ENCODE results near the gene ZNF407.
A peak's percentile ranks its signal among the peaks of the same experiment; 100 is the strongest.

ZNF407 gene

DNA sequence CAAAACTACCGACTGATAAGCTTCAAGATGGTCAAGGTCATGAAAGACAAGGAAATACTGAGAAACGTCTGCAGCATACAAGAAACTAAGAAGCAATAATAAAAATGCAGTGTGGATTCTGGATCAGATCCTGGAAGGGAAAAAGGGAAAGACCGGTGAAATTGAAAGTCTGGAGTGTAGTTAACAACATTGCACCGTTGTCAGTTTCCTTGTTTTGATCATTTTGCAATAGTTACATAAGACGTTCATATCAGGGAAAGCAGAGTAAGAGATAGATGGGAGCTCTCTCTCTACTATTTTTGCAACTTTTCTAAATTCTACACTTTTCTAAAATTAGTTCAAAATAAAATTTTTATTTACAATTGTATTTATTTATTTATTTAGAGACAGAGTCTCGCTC is 15.0 kb upstream of the ZNF407 start:
- no peak for DNase-seq (ENCODE audit: low read depth)
- no peak overlapping the region for H3K4me3 ChIP-seq (ENCODE audit: low read depth, low read length)
- TF ChIP-seq, protein P1, sequence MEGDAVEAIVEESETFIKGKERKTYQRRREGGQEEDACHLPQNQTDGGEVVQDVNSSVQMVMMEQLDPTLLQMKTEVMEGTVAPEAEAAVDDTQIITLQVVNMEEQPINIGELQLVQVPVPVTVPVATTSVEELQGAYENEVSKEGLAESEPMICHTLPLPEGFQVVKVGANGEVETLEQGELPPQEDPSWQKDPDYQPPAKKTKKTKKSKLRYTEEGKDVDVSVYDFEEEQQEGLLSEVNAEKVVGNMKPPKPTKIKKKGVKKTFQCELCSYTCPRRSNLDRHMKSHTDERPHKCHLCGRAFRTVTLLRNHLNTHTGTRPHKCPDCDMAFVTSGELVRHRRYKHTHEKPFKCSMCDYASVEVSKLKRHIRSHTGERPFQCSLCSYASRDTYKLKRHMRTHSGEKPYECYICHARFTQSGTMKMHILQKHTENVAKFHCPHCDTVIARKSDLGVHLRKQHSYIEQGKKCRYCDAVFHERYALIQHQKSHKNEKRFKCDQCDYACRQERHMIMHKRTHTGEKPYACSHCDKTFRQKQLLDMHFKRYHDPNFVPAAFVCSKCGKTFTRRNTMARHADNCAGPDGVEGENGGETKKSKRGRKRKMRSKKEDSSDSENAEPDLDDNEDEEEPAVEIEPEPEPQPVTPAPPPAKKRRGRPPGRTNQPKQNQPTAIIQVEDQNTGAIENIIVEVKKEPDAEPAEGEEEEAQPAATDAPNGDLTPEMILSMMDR (IDR thresholded peaks at IDR 0.05; ENCODE audit: low read depth, low read length, missing control alignments) = no peak

DNA sequence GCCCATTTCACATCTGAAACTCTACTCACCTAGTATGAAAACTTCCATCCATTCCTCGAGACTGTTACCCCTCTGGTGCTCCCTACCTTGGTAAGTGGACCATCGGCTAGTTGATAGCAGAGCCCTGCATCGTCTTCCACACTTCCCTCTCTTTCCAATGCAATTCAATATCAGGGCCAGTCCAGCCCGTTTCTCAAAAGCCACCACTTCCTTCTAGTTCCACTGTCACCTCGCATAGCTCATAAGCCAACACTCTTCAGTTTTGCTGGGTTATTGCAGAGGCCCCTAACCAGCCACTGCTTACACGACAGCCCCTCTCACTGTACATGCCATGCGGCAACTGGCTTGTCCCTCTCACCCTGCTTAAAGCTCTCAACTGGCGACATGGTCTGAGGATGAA is 10.2 kb upstream of the ZNF407 start:
- TF ChIP-seq, protein P1 (IDR thresholded peaks at IDR 0.05; ENCODE audit: low read depth, low read length, missing control alignments) = no peak
- no peak for DNase-seq (ENCODE audit: low read depth)
- no peak overlapping the region for H3K4me3 ChIP-seq (ENCODE audit: low read depth, low read length)

DNA sequence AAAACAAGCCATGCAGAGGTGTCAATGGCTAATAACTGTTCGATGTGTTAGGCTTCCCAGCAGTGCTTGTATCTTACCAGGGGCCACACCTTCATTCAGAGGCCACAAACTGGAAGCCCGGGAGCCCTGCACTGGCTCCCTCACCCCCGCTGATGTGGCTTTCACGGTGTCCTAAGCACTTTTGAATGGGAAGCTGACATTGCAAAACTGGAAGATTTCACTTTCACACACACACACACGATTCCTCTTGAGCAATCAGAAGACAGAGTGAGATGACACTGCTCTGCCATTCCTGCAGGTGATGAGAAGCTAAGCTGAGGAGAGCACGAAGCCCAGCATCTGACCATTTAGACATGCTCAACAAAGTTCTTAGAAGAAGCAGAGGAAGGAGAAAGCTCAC is 8.6 kb upstream of the ZNF407 start:
- TF ChIP-seq, protein P1 (IDR thresholded peaks at IDR 0.05; ENCODE audit: low read depth, low read length, missing control alignments) = no peak
- H3K4me3 ChIP-seq (ENCODE audit: low read depth, low read length) = no peak overlapping the region
- DNase-seq (ENCODE audit: low read depth) = no peak

DNA sequence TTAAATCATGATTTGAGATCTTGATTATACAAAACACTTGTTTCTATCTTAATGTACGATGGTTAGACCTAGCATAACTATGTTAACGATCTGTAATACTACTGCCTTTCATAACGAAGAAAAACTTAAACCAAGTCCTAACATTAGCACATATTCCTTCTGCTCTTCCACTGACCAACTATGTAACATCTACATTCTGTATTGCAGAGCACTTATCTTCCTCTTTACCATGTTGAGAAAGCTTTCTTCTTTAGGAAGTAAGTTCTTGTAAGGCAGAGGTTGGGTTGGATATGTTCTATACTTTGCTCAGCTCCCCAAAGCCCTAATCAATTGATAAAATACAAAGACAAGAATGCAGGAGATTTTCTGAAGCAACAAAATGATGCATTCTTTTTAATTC is 7.9 kb upstream of the ZNF407 start:
- TF ChIP-seq, protein P1 (IDR thresholded peaks at IDR 0.05; ENCODE audit: low read depth, low read length, missing control alignments) = no peak
- DNase-seq (ENCODE audit: low read depth) = no peak
- no peak overlapping the region for H3K4me3 ChIP-seq (ENCODE audit: low read depth, low read length)

DNA sequence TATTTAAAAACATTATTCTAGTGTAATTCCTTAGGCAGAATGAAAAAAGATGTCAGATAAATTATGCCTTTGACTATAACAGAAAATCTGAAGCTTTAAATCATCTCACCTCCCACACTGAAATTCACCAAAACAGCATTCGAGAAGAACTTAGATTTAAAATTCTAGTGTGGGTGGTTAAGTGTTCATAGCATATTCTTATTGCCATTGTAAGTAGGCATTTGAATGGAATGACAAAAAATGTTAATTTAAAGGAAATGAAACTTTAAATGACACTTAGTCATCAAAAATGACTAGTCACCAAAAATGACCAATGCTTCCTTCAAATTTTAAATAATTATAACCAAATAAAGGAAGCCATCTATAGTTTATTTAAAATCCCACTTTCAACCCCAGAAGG is 7.0 kb upstream of the ZNF407 start:
- H3K4me3 ChIP-seq (ENCODE audit: low read depth, low read length) = no peak overlapping the region
- DNase-seq (ENCODE audit: low read depth) = no peak
- TF ChIP-seq, protein P1 (IDR thresholded peaks at IDR 0.05; ENCODE audit: low read depth, low read length, missing control alignments) = no peak

DNA sequence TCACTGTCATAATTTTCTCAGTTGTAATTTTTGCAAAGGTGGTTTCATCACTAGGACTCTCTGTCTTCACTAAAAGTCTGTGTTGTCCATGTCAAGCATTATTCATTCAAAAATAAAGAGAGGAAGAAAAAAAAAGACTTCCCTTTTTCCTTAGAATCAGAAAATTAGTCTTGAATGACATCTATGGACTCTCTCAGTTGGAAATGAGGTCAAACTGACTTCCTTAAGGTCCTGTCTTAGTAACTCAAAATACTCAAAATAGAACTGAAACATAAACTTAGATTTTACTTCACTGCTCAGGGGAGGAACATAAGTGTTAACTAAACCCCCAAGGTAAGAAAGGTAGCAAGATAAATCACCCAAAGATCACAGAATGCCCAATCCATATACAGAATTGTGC is 2.2 kb upstream of the ZNF407 start:
- no peak overlapping the region; the same call in 1 of the 2 replicates for H3K4me3 ChIP-seq (ENCODE audit: low read depth, low read length)
- TF ChIP-seq, protein P1 (IDR thresholded peaks at IDR 0.05; ENCODE audit: low read depth, low read length, missing control alignments) = no peak
- DNase-seq (ENCODE audit: low read depth) = no peak

DNA sequence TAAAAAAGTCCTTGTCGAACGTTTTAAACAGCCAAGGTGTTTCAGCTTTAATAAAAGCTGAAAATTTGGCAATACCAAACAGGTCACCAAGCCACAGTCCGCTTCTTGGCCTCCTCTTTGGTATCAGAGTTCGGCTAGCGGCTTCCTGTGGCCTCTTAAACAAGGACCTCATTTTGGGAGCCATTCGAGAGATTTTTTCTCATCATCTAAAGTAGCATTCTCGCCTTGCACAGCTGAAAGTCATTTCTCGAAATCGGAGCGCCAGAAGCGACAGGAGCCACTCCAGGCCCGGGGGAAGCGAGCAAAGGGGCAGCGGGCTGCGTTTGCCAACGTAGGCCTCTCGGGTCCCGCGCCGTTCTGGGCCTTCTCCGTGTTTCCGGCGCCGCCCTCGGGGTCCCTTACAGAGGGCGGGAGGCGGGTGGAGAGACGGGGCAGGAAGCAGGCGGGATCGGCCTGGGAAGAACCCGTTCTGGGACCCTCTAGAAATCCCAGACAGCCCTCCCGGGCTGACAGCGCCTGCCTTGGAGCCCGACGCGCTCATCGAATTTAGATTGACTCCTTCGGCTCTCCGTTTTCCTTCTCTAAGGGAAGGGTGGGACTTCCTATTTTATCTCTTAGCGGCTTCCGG is 522 bp upstream of the ZNF407 start:
- TF ChIP-seq, protein P1 (IDR thresholded peaks at IDR 0.05; ENCODE audit: low read depth, low read length, missing control alignments) = no peak
- DNase-seq (ENCODE audit: low read depth) = peak; percentile 27
- H3K4me3 ChIP-seq (ENCODE audit: low read depth, low read length) = peak overlapping the region; percentile 100
